ENCODE data around the gene FBRS. TPM values are rescaled to one million over a fixed set of nuclear protein-coding genes. Genes with fewer than 3 reads are reported as not detected.

The FBRS gene
- total and polyA plus RNA-seq, 4 donors = 11.5 to 69.0 (median 46.0) TPM

DNA sequence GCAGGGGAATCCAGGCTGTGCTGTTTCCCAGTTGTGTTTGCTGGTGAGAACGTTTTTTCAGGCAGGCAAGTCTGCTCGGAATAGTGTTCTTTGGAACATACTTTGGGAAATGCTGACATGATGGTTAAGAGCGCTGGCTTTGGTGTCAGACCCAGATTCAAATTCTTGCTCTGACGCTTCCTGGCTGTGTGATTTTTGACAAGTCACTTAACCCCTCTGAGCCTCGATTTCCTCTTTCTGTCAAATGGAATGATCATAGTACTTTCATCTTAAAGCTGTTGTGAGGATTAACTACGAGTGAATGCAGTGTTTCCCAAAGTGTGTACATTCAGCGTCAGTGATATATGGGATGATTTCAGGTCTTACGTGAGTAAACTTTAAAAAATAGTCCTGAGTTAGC lies 4.8 kb downstream of the FBRS start:
- Histone ChIP-seq H3K27ac (ENCODE audit: low read depth, low read length) (no peak overlapping the region), H3K9me3 (ENCODE audit: control insufficient read depth, insufficient read depth, low read length) (no peaks in the 10 kb centered on the region), H3K27me3 (ENCODE audit: control insufficient read depth, insufficient read depth, low read length) (no peaks in the 10 kb centered on the region), H3K4me3 (ENCODE audit: low read depth, low read length) (no peak overlapping the region), H3K4me1 (ENCODE audit: control insufficient read depth, insufficient read depth, low read length) (peaks cover 34% of the 10 kb centered on the region), H3K36me3 (ENCODE audit: control insufficient read depth, insufficient read depth, low read length) (peaks cover 76% of the 10 kb centered on the region)
- WGBS (ENCODE audit: insufficient coverage) = 92% methylated on average over 7 of the region's 8 CpGs
- no peak for DNase-seq (ENCODE audit: low read depth in 4 of 6, low spot score in 6 of 6)

DNA sequence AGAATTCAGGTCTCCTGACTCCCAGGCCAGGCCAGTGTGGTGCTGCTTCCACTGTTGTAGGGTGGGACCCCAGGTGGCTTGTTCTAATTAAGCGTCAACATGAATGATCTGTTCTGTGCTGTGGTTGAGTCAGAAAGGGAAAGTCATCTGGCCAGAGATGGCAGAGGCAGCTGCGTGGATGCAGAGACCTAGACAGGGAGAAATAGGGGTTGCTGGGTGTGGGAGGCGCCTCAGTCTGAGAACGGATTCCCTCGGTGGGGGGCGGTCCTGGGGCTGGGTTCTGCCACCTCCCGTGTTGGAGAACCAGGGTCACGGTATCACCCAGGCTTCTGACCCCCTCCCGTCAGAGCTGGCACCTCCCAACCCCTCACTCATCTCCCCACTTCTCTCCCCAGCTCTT lies 5.6 kb downstream of the FBRS start:
- Histone ChIP-seq H3K4me3 (ENCODE audit: low read depth, low read length) (no peak overlapping the region), H3K36me3 (ENCODE audit: control insufficient read depth, insufficient read depth, low read length) (peaks cover 84% of the 10 kb centered on the region), H3K4me1 (ENCODE audit: control insufficient read depth, insufficient read depth, low read length) (peaks cover 34% of the 10 kb centered on the region), H3K27me3 (ENCODE audit: control insufficient read depth, insufficient read depth, low read length) (no peaks in the 10 kb centered on the region), H3K27ac (ENCODE audit: low read depth, low read length) (no peak overlapping the region), H3K9me3 (ENCODE audit: control insufficient read depth, insufficient read depth, low read length) (no peaks in the 10 kb centered on the region)
- DNase-seq (ENCODE audit: low read depth in 4 of 6, low spot score in 6 of 6) = no peak
- 74% methylated on average over 9 of the region's 9 CpGs for WGBS (ENCODE audit: insufficient coverage)

DNA sequence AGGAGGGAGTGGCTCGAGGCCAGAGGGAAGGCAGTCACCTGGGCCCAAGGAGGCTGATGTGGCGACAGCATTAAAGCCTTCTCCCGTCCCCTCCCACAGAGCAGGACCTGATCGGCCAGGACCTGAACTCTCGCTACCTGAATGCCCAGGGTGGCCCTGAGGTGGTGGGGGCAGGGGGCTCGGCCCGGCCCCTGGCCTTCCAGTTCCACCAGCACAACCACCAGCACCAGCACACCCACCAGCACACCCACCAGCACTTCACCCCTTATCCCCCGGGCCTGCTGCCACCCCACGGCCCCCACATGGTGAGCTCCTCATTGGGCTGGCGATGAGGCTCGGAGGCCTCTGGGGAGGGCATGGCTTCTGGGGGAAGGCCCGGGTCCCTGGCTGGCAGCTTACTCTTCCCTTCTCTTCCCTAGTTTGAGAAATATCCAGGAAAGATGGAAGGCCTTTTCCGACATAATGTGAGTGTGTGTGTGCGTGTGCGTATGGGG lies 6.4 kb downstream of the FBRS start:
- Histone ChIP-seq H3K9me3 (ENCODE audit: control insufficient read depth, insufficient read depth, low read length) (no peaks in the 10 kb centered on the region), H3K27ac (ENCODE audit: low read depth, low read length) (no peak overlapping the region), H3K4me1 (ENCODE audit: control insufficient read depth, insufficient read depth, low read length) (peaks cover 34% of the 10 kb centered on the region), H3K36me3 (ENCODE audit: control insufficient read depth, insufficient read depth, low read length) (peaks cover 92% of the 10 kb centered on the region), H3K27me3 (ENCODE audit: control insufficient read depth, insufficient read depth, low read length) (no peaks in the 10 kb centered on the region), H3K4me3 (ENCODE audit: low read depth, low read length) (no peak overlapping the region)
- 94% methylated on average over 7 of the region's 15 CpGs for WGBS (ENCODE audit: insufficient coverage)
- no peak for DNase-seq (ENCODE audit: low read depth in 4 of 6, low spot score in 6 of 6)

DNA sequence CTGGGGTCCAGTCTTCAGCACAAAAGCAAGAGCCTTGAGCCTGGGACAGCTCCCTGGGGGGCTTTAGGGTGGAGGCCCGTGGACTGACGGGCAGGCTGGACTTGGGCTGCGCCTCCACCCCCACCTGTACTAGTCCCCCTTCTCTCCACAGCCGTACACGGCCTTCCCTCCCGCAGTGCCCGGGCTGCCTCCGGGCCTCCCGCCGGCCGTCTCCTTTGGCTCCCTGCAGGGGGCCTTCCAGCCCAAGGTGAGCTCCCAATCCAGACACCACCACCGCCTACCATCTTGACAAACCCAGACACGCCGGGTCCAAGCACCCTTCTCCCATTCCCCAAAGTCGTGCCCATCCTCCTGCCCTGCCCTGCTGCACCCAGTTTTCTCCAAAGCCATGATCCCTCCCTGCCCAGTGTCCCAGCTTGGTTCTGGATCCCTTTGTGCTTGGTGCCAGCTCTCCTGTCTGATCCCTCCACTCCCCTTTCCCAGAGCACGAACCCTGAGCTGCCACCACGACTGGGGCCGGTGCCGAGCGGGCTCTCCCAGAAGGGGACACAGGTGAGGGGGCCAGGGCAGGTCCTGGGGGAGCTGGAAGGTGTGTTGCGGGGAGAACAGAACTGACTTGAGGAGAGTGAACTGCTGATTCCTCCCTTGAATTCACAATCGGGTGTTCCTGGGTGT lies 7.1 kb downstream of the FBRS start:
- WGBS (ENCODE audit: insufficient coverage) = 83% methylated on average over 17 of the region's 22 CpGs
- Histone ChIP-seq H3K27me3 (ENCODE audit: control insufficient read depth, insufficient read depth, low read length) (no peaks in the 10 kb centered on the region), H3K4me1 (ENCODE audit: control insufficient read depth, insufficient read depth, low read length) (peaks cover 28% of the 10 kb centered on the region), H3K4me3 (ENCODE audit: low read depth, low read length) (no peak overlapping the region), H3K36me3 (ENCODE audit: control insufficient read depth, insufficient read depth, low read length) (peaks cover 92% of the 10 kb centered on the region), H3K9me3 (ENCODE audit: control insufficient read depth, insufficient read depth, low read length) (no peaks in the 10 kb centered on the region), H3K27ac (ENCODE audit: low read depth, low read length) (no peak overlapping the region)
- no peak for DNase-seq (ENCODE audit: low read depth in 4 of 6, low spot score in 6 of 6)

DNA sequence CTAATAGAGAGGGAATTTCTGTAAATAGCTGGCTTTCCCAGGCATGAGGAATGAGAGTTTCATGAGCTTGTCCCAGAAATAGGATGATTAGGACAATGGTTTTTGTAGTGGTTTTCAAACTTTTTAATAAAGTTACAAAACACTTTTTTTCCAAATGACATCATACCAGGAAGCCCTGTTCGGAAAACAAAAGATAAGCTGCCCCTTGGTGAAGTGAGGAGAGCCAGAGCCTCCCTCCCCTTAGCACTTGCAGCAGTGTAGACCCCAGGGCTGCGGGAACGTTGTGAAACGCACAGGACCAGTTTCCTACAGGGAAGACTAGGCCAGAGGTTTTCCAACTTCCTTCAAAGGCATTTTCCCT lies 7.6 kb downstream of the FBRS start:
- no peak for DNase-seq (ENCODE audit: low read depth in 4 of 6, low spot score in 6 of 6)
- no peak overlapping the region for H3K4me3 ChIP-seq (ENCODE audit: low read depth, low read length)
- H3K4me1 ChIP-seq (ENCODE audit: control insufficient read depth, insufficient read depth, low read length) = peaks cover 23% of the 10 kb centered on the region
- no peaks in the 10 kb centered on the region for H3K27me3 ChIP-seq (ENCODE audit: control insufficient read depth, insufficient read depth, low read length)
- H3K9me3 ChIP-seq (ENCODE audit: control insufficient read depth, insufficient read depth, low read length) = no peaks in the 10 kb centered on the region
- WGBS (ENCODE audit: insufficient coverage) = no CpG with 5 or more reads among the region's 4 CpGs
- peaks cover 92% of the 10 kb centered on the region for H3K36me3 ChIP-seq (ENCODE audit: control insufficient read depth, insufficient read depth, low read length)
- no peak overlapping the region for H3K27ac ChIP-seq (ENCODE audit: low read depth, low read length)

DNA sequence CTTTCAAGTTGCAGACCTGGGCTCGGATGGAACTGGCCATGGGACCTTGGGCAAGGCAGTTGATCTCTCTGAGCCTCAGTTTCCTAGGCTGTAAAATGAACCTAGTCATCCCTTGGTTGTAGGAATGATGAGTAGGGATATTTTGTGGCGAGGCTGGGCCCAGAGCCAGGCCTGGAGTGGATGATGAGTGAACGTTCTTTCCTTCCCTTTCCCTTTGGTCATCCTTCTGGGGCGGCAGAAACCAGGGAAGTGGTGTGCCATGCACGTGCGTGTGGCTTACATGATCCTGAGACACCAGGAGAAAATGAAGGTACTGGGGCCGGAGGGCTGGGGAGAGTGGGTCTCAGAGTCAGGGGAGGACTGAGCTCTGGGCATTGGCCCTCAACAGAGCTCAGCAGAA lies 8.4 kb downstream of the FBRS start:
- Histone ChIP-seq H3K4me3 (ENCODE audit: low read depth, low read length) (no peak overlapping the region), H3K27me3 (ENCODE audit: control insufficient read depth, insufficient read depth, low read length) (no peaks in the 10 kb centered on the region), H3K27ac (ENCODE audit: low read depth, low read length) (no peak overlapping the region), H3K36me3 (ENCODE audit: control insufficient read depth, insufficient read depth, low read length) (peaks cover 92% of the 10 kb centered on the region), H3K9me3 (ENCODE audit: control insufficient read depth, insufficient read depth, low read length) (no peaks in the 10 kb centered on the region), H3K4me1 (ENCODE audit: control insufficient read depth, insufficient read depth, low read length) (peaks cover 16% of the 10 kb centered on the region)
- WGBS (ENCODE audit: insufficient coverage) = 96% methylated on average over 6 of the region's 7 CpGs
- DNase-seq (ENCODE audit: low read depth in 4 of 6, low spot score in 6 of 6) = no peak

DNA sequence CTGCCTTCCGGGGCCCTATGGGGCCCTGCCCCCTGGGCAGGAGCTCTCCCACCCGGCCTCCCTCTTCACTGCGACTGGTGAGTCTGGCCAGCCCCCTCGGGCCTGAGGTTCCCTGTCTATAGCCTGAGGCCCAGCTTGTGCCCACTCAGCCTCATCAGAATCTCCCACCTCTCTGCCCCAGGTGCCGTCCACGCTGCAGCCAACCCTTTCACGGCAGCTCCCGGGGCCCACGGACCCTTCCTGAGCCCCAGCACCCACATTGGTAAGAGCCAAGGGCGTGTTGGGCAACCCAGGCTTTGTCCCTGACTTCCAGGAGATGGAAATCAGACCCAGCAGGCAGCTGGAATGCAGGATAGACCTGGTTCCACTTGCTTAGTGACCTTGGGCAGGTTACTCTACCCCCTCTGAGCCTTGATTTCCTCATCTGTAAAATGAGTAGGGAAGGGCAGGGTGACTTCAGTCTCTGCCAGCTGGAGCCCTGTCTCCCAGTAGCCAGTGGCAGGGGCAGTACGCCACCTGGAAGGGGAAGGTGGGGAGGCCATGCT lies 9.2 kb downstream of the FBRS start:
- Histone ChIP-seq H3K4me1 (ENCODE audit: control insufficient read depth, insufficient read depth, low read length) (peaks cover 10% of the 10 kb centered on the region), H3K27ac (ENCODE audit: low read depth, low read length) (no peak overlapping the region), H3K36me3 (ENCODE audit: control insufficient read depth, insufficient read depth, low read length) (peaks cover 89% of the 10 kb centered on the region), H3K9me3 (ENCODE audit: control insufficient read depth, insufficient read depth, low read length) (no peaks in the 10 kb centered on the region), H3K27me3 (ENCODE audit: control insufficient read depth, insufficient read depth, low read length) (no peaks in the 10 kb centered on the region), H3K4me3 (ENCODE audit: low read depth, low read length) (no peak overlapping the region)
- 95% methylated on average over 11 of the region's 11 CpGs for WGBS (ENCODE audit: insufficient coverage)
- no peak for DNase-seq (ENCODE audit: low read depth in 4 of 6, low spot score in 6 of 6)

DNA sequence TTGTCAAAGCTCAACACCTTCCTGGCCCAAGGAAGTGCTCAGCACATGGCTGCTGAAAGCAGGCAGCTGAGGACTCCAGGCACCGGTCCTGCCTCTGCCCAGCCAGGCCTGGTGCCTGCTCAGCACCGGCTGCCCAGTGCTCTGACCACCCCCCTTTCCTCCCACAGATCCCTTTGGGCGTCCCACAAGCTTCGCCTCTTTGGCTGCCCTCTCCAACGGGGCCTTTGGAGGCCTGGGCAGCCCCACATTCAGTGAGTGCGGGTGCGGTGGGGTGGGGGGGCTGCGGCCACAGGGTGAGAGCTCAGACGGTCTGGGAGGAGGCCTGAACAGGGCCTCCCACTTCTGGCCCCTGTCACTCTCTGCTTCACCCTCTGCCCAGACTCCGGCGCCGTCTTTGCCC lies 10.2 kb downstream of the FBRS start:
- Histone ChIP-seq H3K9me3 (ENCODE audit: control insufficient read depth, insufficient read depth, low read length) (no peaks in the 10 kb centered on the region), H3K4me1 (ENCODE audit: control insufficient read depth, insufficient read depth, low read length) (peaks cover 8% of the 10 kb centered on the region), H3K36me3 (ENCODE audit: control insufficient read depth, insufficient read depth, low read length) (peaks cover 79% of the 10 kb centered on the region), H3K27ac (ENCODE audit: low read depth, low read length) (no peak overlapping the region), H3K27me3 (ENCODE audit: control insufficient read depth, insufficient read depth, low read length) (no peaks in the 10 kb centered on the region), H3K4me3 (ENCODE audit: low read depth, low read length) (no peak overlapping the region)
- no peak for DNase-seq (ENCODE audit: low read depth in 4 of 6, low spot score in 6 of 6)
- 91% methylated on average over 11 of the region's 12 CpGs for WGBS (ENCODE audit: insufficient coverage)

DNA sequence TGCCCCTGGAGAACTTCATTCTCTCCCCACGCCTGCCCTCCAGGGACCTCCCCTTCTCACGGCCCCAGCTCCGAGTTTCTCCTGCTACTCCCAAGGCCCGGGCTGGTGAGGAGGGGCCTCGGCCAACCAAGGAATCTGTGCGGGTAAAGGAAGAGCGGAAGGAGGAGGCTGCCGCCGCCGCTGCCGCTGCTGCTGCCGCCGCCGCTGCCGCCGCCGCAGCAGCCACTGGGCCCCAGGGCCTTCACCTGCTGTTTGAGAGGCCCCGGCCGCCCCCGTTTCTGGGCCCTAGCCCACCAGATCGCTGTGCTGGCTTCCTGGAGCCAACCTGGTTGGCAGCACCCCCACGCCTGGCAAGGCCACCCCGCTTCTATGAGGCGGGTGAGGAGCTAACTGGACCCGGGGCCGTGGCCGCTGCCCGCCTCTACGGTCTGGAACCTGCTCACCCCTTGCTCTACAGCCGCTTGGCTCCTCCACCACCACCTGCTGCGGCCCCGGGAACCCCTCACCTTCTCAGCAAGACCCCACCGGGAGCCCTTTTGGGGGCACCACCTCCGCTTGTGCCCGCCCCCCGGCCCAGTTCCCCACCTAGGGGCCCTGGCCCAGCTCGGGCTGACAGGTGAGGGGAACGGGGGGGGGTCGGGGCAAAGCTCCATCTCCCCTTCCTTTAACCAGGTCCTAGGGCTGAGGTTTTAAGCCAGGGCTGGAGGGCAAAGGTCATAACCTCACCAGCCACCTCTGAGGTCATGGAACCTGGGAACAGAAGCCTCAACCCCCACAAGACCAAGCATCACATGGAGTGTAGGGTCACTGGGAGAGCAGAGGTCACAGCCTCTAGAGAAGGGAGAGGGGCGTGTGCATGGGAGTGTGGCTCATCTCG lies 11.0 kb downstream of the FBRS start:
- no peaks in the 10 kb centered on the region for H3K9me3 ChIP-seq (ENCODE audit: control insufficient read depth, insufficient read depth, low read length)
- no peak overlapping the region for H3K4me3 ChIP-seq (ENCODE audit: low read depth, low read length)
- no peak for DNase-seq (ENCODE audit: low read depth in 4 of 6, low spot score in 6 of 6)
- H3K27me3 ChIP-seq (ENCODE audit: control insufficient read depth, insufficient read depth, low read length) = no peaks in the 10 kb centered on the region
- peaks cover 3% of the 10 kb centered on the region for H3K4me1 ChIP-seq (ENCODE audit: control insufficient read depth, insufficient read depth, low read length)
- H3K27ac ChIP-seq (ENCODE audit: low read depth, low read length) = no peak overlapping the region
- H3K36me3 ChIP-seq (ENCODE audit: control insufficient read depth, insufficient read depth, low read length) = peaks cover 70% of the 10 kb centered on the region
- WGBS (ENCODE audit: insufficient coverage) = 95% methylated on average over 31 of the region's 41 CpGs

Measured in spinal cord (tissue), 10 donors.